A549 (cell line): ENCODE data around the gene OPTN. TPM values are rescaled to one million over a fixed set of nuclear protein-coding genes. Genes with fewer than 3 reads are reported as not detected.

Source experiments
- ATAC-seq, 2 experiments: fragments of 200-7000 bp in 1 of 2; fragments of >200 bp in 1 of 2; cut with Nextera tagmentation in 1 of 2; cut with Tn5 transposase in 1 of 2; 3 replicates each; pipeline versions ENCODE4 v1.8.0 to v1.9.1; 2018 to 2020; ENCODE audit warnings: mild to moderate bottlenecking in 1 of 2, moderate library complexity in 1 of 2
- CTCF ChIA-PET: fragments of 300-600 bp; sonication (Branson Sonifier 250); formaldehyde crosslinking; extraction: SDS; loops from one replicate; lab custom pipeline; 2021; ENCODE audit warnings: antibody characterized with exemption, inconsistent platforms; lab: Yijun Ruan, JAX
- POLR2A ChIA-PET: fragments of 350-600 bp; formaldehyde crosslinking; extraction: SDS; loops from one replicate; lab custom pipeline; 2021; ENCODE audit warnings: antibody characterized with exemption, inconsistent platforms; lab: Yijun Ruan, JAX
- DNase-seq, 2 experiments: peaks; one replicate each; pipeline versions ENCODE4 v3.0.0 to v3.0.0-alpha.2; 2011 to 2016; ENCODE audit warnings: low read depth in 1 of 2, low spot score in 1 of 2
- FAIRE-seq: peaks from 2 replicates; lab custom pipeline; 2011; peaks lifted over from hg19 to GRCh38; lab: Jason Lieb, UNC
- H3K27ac ChIP-seq, 2 experiments: fragments of >200 bp; sonication (Bioruptor Twin); formaldehyde crosslinking; 3 replicates each; pipeline ENCODE4 v1.5.1; 2016 to 2017
- H3K4me1 ChIP-seq: fragments of >200 bp; sonication (Bioruptor Twin); formaldehyde crosslinking; 3 replicates; pipeline ENCODE4 v1.6.1; 2016
- H3K4me2 ChIP-seq: fragments of >200 bp; sonication (Bioruptor Twin); formaldehyde crosslinking; 3 replicates; pipeline ENCODE4 v1.6.1; 2016
- H3K4me3 ChIP-seq: fragments of >200 bp; sonication (Bioruptor Twin); formaldehyde crosslinking; 3 replicates; pipeline ENCODE4 v1.5.1; 2016
- H3K9me3 ChIP-seq: fragments of >200 bp; sonication (Bioruptor Twin); formaldehyde crosslinking; 3 replicates; pipeline ENCODE4 v1.6.1; 2016
- CBX2 ChIP-seq: fragments of 200-600 bp; sonication (generic); IDR thresholded peaks from 2 replicates; pipeline ENCODE4 v1.6.1; 2016; ENCODE audit warnings: low read depth, mild to moderate bottlenecking, borderline replicate concordance
- CHD2 ChIP-seq: fragments of 150-350 bp; IDR thresholded peaks from 2 replicates; pipeline ENCODE4 v1.6.1; 2014; ENCODE audit warnings: low read length; ENCODE audit not compliant: partially characterized antibody
- EHF ChIP-seq: fragments of 250-450 bp; sonication (Bioruptor Pico); IDR thresholded peaks from 2 replicates; pipeline ENCODE4 v1.5.0; 2020; ENCODE audit warnings: mild to moderate bottlenecking
- EHMT2 ChIP-seq: fragments of 200-600 bp; sonication (generic); IDR thresholded peaks from 2 replicates; pipeline ENCODE4 v1.6.1; 2016; ENCODE audit warnings: antibody characterized with exemption, low read depth, mild to moderate bottlenecking, moderate library complexity
- EP300 ChIP-seq, 2 experiments: fragments of >200 bp; sonication (Bioruptor Twin); formaldehyde crosslinking; IDR thresholded peaks; 2 replicates in 1 of 2; 3 replicates in 1 of 2; pipeline ENCODE4 v1.6.1; 2016 to 2017
- FOSB ChIP-seq: fragments of 250-450 bp; sonication (Bioruptor Pico); IDR thresholded peaks from 2 replicates; pipeline ENCODE4 v1.5.0; 2020; ENCODE audit warnings: mild to moderate bottlenecking, moderate library complexity
- GATA3 ChIP-seq: IDR thresholded peaks from 2 replicates; pipeline ENCODE4 v1.6.1; 2012; ENCODE audit warnings: borderline replicate concordance
- HOXA7 ChIP-seq: fragments of 250-450 bp; sonication (Bioruptor Pico); IDR thresholded peaks from 2 replicates; pipeline ENCODE4 v1.5.0; 2020; ENCODE audit warnings: mild to moderate bottlenecking, moderate library complexity
- HOXB5 ChIP-seq: fragments of 250-450 bp; sonication (Bioruptor Pico); IDR thresholded peaks from 2 replicates; pipeline ENCODE4 v1.5.0; 2020; ENCODE audit warnings: mild to moderate bottlenecking, moderate library complexity
- NFE2L2 ChIP-seq: fragments of 150-350 bp; conservative IDR thresholded peaks from 2 replicates; pipeline ENCODE4 v1.6.1; 2014; ENCODE audit warnings: low read length
- POLR2A ChIP-seq: IDR thresholded peaks from 2 replicates; pipeline ENCODE4 v1.6.1; 2012; ENCODE audit warnings: mild to moderate bottlenecking, low read length
- RARB ChIP-seq: fragments of 250-450 bp; sonication (Bioruptor Pico); IDR thresholded peaks from 2 replicates; pipeline ENCODE4 v1.8.0; 2021; ENCODE audit warnings: mild to moderate bottlenecking, moderate library complexity
- RCOR1 ChIP-seq: fragments of 150-350 bp; IDR thresholded peaks from 2 replicates; pipeline ENCODE4 v1.6.1; 2014; ENCODE audit warnings: antibody characterized with exemption, low read length, low read depth
- RFX5 ChIP-seq: fragments of 450-650 bp; IDR thresholded peaks from 2 replicates; pipeline ENCODE4 v1.7.1; 2014; ENCODE audit warnings: antibody characterized with exemption, mild to moderate bottlenecking, moderate library complexity
- SREBF2 ChIP-seq: fragments of 450-650 bp; IDR thresholded peaks from 2 replicates; pipeline ENCODE4 v1.6.1; 2014; ENCODE audit warnings: mild to moderate bottlenecking, moderate library complexity
- TFCP2L1 ChIP-seq: fragments of 250-450 bp; sonication (Bioruptor Pico); IDR thresholded peaks from 2 replicates; pipeline ENCODE4 v1.5.0; 2021; ENCODE audit warnings: mild to moderate bottlenecking
- TP53 ChIP-seq: fragments of 250-450 bp; sonication (Bioruptor Pico); IDR thresholded peaks from 2 replicates; pipeline ENCODE4 v1.5.0; 2021; ENCODE audit warnings: mild to moderate bottlenecking, moderate library complexity
- ZNF302 ChIP-seq: fragments of 250-450 bp; sonication (Bioruptor Pico); IDR thresholded peaks from 2 replicates; pipeline ENCODE4 v1.9.0; 2021; ENCODE audit warnings: inconsistent platforms, mild to moderate bottlenecking, moderate library complexity
- ZSCAN20 ChIP-seq: fragments of 250-450 bp; sonication (Bioruptor Pico); IDR thresholded peaks from 2 replicates; pipeline ENCODE4 v1.8.0; 2022; ENCODE audit warnings: mild to moderate bottlenecking, moderate library complexity
- WGBS: methylation state at CpG from one replicate; pipeline ENCODE4 v1.1.6; 2017; ENCODE audit errors: missing lambda C conversion rate; 5-methylcytosine and 5-hydroxymethylcytosine counted together
- polyA plus RNA-seq, 4 experiments: library from polyadenylated mRNA; depleted of rRNA in 3 of 4; stranded (reverse); fragments of >200 nt; fragmentation: RNase III in 1 of 4; extraction: RNeasy Plus Mini Kit Qiagen cat#74134 plus additional on column Dnase treatment in 1 of 4; gene quantifications; 2 replicates in 3 of 4; 3 replicates in 1 of 4; pipeline ENCODE4 v1.2.3, GENCODE V29; 2011 to 2017
- small RNA-seq, 6 experiments: library from RNA; depleted of rRNA; stranded (forward); fragments of <200 nt; gene quantifications; one replicate each; pipeline ENCODE3, GENCODE V24; 2012
- TF ChIP-seq, protein P1 (sequence below): IDR thresholded peaks from 2 replicates; pipeline ENCODE4 v1.6.1; 2012; ENCODE audit warnings: low read depth, borderline replicate concordance
- TF ChIP-seq, protein P2 (sequence below): IDR thresholded peaks from 2 replicates; pipeline ENCODE4 v1.6.1; 2012
- TF ChIP-seq, protein P3 (sequence below): fragments of 450-650 bp; IDR thresholded peaks from 2 replicates; pipeline ENCODE4 v1.6.1; 2014; ENCODE audit warnings: antibody characterized with exemption

Gene OPTN
- polyA plus RNA-seq, 2 of the 4 experiments (the other 2 are of a cell fraction): 31.8 to 33.2 TPM

DNA sequence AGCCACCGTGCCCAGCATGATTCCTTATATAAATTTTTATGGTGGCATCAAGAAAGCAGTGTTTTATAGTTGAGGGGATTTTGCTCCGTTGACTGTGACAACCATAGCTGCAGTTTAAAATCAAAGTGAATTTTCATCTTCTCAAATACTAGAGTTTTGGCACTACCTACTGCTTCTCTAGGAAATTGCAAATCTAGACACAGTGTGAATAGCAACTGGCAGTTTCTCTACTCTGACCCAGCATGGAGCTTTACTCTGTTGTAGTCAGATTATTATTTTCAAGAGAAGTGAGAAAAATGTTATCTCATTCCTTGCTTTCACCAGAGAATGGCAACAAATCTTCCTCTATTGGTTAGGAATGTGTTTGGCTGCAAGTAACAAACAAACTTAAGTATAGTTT lies 84.3 kb downstream of the OPTN start:
- WGBS: 83% methylated on average over 2 of the region's 2 CpGs
- H3K4me1 ChIP-seq: no peaks in the 10 kb centered on the region
- FAIRE-seq (no peak), ATAC-seq (no peak), DNase-seq (no peak)
- no peak overlapping the region for H3K4me3 ChIP-seq
- 0 out of 3 replicates have a peak, but pooled peaks cover 4% of the 10 kb centered on the region for H3K9me3 ChIP-seq
- H3K4me2 ChIP-seq: no peak overlapping the region
- CTCF ChIA-PET: interaction anchor here (1.0 to 1.7 kb wide), 2 partner anchors 23 to 119 kb away, joined by 3 to 6 read pairs; partner anchors contain the start of gene MCM10
- no peak for TF ChIP-seq RFX5
- no peak for TF ChIP-seq NFE2L2
- H3K27ac ChIP-seq: no peak overlapping the region
- POLR2A ChIA-PET: no interaction called here

DNA sequence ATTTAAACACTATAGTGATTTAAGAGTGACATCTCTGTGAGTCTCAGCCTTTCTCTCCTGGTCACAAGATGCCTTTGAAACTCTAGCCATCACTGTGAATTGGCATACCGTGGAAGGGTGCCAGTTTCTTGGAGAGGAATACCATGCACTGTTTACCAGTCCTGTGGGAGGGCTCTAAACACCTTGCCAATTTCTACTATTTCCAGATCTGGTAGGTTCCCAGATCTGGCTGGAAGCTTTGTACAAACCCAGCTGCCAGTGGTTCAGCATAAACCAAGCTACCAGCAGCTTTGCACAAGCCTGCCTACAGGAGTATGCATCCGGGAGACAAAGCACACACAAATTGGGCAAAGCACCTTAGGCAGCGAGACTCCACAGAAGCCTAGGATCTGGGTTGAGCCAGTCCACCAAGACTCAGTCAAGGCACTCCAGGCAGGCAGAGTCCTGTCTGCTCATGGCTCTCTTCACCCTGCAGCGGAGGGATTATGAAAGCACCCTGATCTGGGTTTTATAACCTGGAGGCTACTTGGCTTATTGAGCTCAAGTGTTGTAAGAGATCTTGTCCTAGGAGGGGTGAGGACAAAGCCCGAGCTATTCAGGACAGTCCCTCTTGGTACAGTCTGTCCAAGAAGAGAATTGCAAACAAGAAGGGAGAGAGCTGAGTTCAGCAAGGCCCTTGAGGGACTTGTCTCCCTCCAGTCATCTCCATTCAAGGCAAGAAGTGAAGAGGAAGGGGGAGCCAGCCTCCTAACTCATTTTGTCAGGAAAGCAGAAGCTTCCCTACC lies 85.0 kb downstream of the OPTN start:
- FAIRE-seq (no peak), ATAC-seq (no peak), DNase-seq (no peak)
- Histone ChIP-seq H3K27ac (no peak overlapping the region), H3K4me2 (no peak overlapping the region), H3K4me3 (no peak overlapping the region), H3K4me1 (no peaks in the 10 kb centered on the region), H3K9me3 (0 out of 3 replicates have a peak, but pooled peaks cover 4% of the 10 kb centered on the region)
- 94% methylated on average over 5 of the region's 5 CpGs for WGBS
- CTCF ChIA-PET: interaction anchor here (0.8 to 1.7 kb wide), 4 partner anchors 21 to 118 kb away, joined by 3 to 6 read pairs (median 4); partner anchors contain the start of gene MCM10
- POLR2A ChIA-PET: no interaction called here
- TF ChIP-seq RCOR1 (no peak), ZSCAN20 (no peak), HOXB5 (no peak), HOXA7 (no peak), RARB (CRISPR knock-in tag) (no peak), POLR2A (no peak), CBX2 (no peak), FOSB (CRISPR knock-in tag) (no peak), TP53 (no peak), ZNF302 (CRISPR knock-in tag) (no peak), CHD2 (no peak), SREBF2 (no peak)
- TF ChIP-seq, protein P1, sequence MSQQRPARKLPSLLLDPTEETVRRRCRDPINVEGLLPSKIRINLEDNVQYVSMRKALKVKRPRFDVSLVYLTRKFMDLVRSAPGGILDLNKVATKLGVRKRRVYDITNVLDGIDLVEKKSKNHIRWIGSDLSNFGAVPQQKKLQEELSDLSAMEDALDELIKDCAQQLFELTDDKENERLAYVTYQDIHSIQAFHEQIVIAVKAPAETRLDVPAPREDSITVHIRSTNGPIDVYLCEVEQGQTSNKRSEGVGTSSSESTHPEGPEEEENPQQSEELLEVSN: no peak

DNA sequence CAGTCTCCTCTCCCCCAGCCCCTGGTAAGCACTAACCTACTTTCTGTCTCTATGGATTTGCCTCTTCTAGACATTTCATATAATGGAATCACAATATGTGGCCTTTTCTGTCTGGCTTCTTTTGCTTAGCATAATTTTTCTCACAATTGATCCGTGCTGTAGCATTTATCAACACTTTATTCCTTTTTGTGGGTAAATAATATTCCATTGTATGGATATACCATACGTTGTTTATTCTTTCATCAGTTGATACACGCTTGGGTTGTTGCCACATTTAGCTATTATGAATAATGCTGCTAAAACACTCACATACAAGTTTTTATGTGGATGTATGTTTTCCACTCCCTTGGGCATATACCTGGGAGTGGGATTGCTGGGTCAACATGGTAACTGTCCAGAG lies 87.2 kb downstream of the OPTN start:
- Histone ChIP-seq H3K4me1 (no peaks in the 10 kb centered on the region), H3K4me3 (no peak overlapping the region), H3K27ac (no peak overlapping the region), H3K9me3 (0 out of 3 replicates have a peak, but pooled peaks cover 4% of the 10 kb centered on the region), H3K4me2 (no peak overlapping the region)
- ATAC-seq: no peak
- TF ChIP-seq HOXB5: no peak
- TF ChIP-seq RCOR1: no peak
- no peak for TF ChIP-seq CBX2
- TF ChIP-seq NFE2L2: no peak
- no peak for TF ChIP-seq CHD2
- TF ChIP-seq EHMT2: no peak
- TF ChIP-seq EP300 (IDR thresholded peaks at IDR 0.05): no peak
- no peak for TF ChIP-seq SREBF2
- TF ChIP-seq, protein P2, sequence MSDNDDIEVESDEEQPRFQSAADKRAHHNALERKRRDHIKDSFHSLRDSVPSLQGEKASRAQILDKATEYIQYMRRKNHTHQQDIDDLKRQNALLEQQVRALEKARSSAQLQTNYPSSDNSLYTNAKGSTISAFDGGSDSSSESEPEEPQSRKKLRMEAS: no peak
- TF ChIP-seq, protein P3, sequence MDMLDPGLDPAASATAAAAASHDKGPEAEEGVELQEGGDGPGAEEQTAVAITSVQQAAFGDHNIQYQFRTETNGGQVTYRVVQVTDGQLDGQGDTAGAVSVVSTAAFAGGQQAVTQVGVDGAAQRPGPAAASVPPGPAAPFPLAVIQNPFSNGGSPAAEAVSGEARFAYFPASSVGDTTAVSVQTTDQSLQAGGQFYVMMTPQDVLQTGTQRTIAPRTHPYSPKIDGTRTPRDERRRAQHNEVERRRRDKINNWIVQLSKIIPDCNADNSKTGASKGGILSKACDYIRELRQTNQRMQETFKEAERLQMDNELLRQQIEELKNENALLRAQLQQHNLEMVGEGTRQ: no peak
- no peak for TF ChIP-seq EHF
- TF ChIP-seq ZNF302 (CRISPR knock-in tag): no peak
- TF ChIP-seq RFX5: no peak
- no peak for TF ChIP-seq TFCP2L1 (CRISPR knock-in tag)
- TF ChIP-seq GATA3: no peak
- WGBS: 95% methylated on average over 3 of the region's 3 CpGs
- FAIRE-seq: no peak
- DNase-seq: no peak
- ChIA-PET POLR2A (no interaction called here), CTCF (interaction anchor here (1.0 to 1.4 kb wide), 3 partner anchors 11 to 115 kb away, joined by 3 to 4 read pairs (median 4); no protein-coding TSS in a partner anchor)

Small RNAs within 50 kb of the gene (small RNA-seq; reads per million reads assigned to genes)
- gene SNRPGP5: 0 reads per million in 6 experiments

Other genes with a start within 250 kb of the OPTN start
- gene CCDC3, start 98.5 kb upstream of the OPTN start, polyA plus RNA-seq (2011; rRNA removed): 0.58 and 0.63 TPM in 2 replicates
- gene CCDC3, start 98.5 kb upstream of the OPTN start, polyA plus RNA-seq (2017; fragmentation: RNase III; extraction: RNeasy Plus Mini Kit Qiagen cat#74134 plus additional on column Dnase treatment): 0.73 to 0.94 TPM (median 0.79 TPM) in 3 replicates
- gene MCM10, start 61.4 kb downstream of the OPTN start, polyA plus RNA-seq (2011; rRNA removed): 18.9 and 24.4 TPM in 2 replicates
- 22.4 to 25.4 TPM (median 24.3 TPM) in 3 replicates for gene MCM10, start 61.4 kb downstream of the OPTN start, polyA plus RNA-seq (2017; fragmentation: RNase III; extraction: RNeasy Plus Mini Kit Qiagen cat#74134 plus additional on column Dnase treatment)
- gene UCMA, start 134.2 kb downstream of the OPTN start, polyA plus RNA-seq (2011; rRNA removed): not detected in 2 replicates
- not detected in 3 replicates for gene UCMA, start 134.2 kb downstream of the OPTN start, polyA plus RNA-seq (2017; fragmentation: RNase III; extraction: RNeasy Plus Mini Kit Qiagen cat#74134 plus additional on column Dnase treatment)
- gene PHYH, start 199.9 kb downstream of the OPTN start, polyA plus RNA-seq (2011; rRNA removed): 25.6 and 28.0 TPM in 2 replicates
- 26.3 to 28.3 TPM (median 26.6 TPM) in 3 replicates for gene PHYH, start 199.9 kb downstream of the OPTN start, polyA plus RNA-seq (2017; fragmentation: RNase III; extraction: RNeasy Plus Mini Kit Qiagen cat#74134 plus additional on column Dnase treatment)
- gene SEPHS1, start 248.1 kb downstream of the OPTN start, polyA plus RNA-seq (2011; rRNA removed): 114 and 124 TPM in 2 replicates
- gene SEPHS1, start 248.1 kb downstream of the OPTN start, polyA plus RNA-seq (2017; fragmentation: RNase III; extraction: RNeasy Plus Mini Kit Qiagen cat#74134 plus additional on column Dnase treatment): 71.4 to 82.5 TPM (median 78.6 TPM) in 3 replicates